HG02981 (cell line): ENCODE results near the gene NSG1.
"Not testable (repeated sequence)": the region's sequence is repeated elsewhere in the genome, so short reads cannot be mapped to it uniquely, and the experiment has no call there.

Source experiments
- ATAC-seq: cut with Tn5 transposase; IDR thresholded peaks from one replicate; pipeline ENCODE4 v1.9.1; 2021; ENCODE audit warnings: mild to moderate bottlenecking, moderate library complexity; ENCODE audit not compliant: unreplicated experiment

Gene NSG1

GRCh38 chr4:4465238-4465637 is 78.3 kb downstream of the NSG1 start:
- ATAC-seq, result not testable (repeated sequence)
